D721Med (cell line): ENCODE measurements around the gene KLHL25.

Experiments used
- DNase-seq: peaks from one replicate; pipeline ENCODE4 v3.0.0; 2011; ENCODE audit warnings: low spot score; ENCODE audit not compliant: insufficient read length
- FAIRE-seq: peaks from 2 replicates; lab custom pipeline; 2011; peaks lifted over from hg19 to GRCh38; lab: Jason Lieb, UNC
- CTCF ChIP-seq: IDR thresholded peaks from 2 replicates; pipeline ENCODE4 v1.5.1; 2012; ENCODE audit warnings: mild to moderate bottlenecking, control low read depth; ENCODE audit not compliant: insufficient read depth; ENCODE audit errors: missing control alignments

The KLHL25 gene

DNA sequence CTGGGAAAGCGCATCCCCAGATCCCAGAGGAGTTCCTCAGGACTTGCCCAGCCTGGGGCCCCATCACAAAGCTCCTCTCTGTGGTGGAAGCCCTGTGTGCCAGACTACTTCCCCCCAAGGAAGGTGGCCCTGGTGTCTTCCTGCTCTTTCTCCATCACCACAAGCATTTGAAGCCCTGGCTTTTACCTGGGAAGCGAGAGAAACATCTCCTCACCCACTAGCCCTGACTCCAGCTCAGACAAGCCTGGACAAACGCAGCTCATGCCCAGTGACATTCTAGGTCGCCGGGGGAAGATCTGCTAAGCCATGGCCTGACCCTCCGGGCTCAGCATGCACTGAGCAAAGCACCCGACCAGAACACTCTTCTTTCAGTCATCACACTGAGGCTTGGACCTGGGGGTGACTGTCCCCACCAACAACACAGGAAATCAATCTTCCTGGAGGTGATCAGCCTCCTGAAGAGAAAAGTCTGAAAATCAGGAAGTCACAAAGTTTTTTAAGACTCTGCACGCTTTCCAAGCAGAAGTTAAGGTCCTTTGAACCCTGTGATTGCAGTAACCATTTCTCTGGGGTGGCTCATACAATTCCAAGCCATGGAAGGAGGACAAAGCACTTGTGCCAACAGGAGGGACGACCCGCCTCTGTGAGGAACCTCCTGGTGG is 40.8 kb downstream of the KLHL25 start:
- FAIRE-seq: no peak
- TF ChIP-seq CTCF: no peak
- DNase-seq: no peak

DNA sequence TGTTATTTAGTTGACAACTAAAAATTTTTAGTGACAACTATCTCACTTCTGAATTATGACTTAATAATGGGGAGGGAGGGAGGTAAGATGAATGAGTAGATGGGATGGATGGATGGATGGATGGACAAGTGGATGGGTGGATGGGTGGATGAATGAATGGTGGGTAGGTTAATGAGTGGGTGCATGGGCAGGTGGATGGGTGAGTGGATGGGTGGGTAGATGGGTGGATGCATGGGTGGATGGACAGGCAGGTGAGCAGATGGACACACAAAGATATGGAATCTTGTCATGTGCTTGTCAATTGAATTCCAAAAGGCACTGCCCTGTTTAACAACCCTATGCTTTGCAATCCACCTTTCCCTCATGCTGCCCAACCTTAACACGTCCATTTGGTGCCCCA is 41.5 kb downstream of the KLHL25 start:
- DNase-seq: no peak
- no peak for TF ChIP-seq CTCF
- FAIRE-seq: no peak

GRCh38 chr15:85752491-85752961 is 42.2 kb downstream of the KLHL25 start:
- TF ChIP-seq CTCF: no peak
- no peak for DNase-seq
- no peak for FAIRE-seq

GRCh38 chr15:85752124-85752475 is 42.6 kb downstream of the KLHL25 start:
- FAIRE-seq (no peak), DNase-seq (no peak)
- TF ChIP-seq CTCF: no peak

DNA sequence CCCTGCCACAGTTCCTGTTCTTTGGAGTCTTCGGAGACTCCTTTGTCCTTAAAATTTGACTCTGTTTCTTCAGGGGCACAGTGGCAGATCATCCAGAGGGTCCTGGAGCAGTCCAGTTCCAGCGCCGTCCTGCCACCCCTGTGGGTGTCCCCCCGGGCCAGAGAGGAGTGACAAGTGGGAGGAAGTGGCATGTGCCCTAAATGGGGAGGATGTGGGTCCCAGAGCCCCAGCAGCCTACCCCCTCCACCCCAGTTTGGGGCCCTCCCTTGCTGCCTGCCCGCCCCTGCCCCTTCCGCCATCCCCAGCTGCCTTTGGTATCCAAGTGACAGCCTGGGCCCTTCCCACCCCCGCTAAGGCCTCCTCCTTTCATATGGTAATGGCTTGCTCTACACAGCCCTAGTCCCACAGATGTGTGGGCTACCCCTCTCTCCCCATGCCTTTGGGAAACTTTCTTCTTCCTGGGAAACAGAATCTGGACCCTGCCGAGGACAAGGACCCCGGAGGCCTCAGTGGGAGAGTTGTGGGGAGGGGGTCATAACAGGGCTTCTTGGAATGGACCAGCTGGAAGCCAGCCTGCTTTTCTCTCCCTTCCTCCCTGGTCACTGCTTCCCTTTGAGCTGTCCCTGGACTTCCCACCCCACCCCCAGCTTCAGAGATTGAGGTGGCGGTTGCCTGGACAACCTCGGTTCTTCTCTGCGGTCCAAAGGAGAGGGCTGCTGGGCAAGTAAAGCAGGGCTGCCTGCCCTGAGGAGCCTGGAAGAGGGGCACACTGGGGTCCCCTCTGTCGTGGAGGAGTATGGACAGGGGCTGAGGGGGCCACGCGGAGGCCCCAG is 43.2 kb downstream of the KLHL25 start:
- no peak for TF ChIP-seq CTCF
- FAIRE-seq (no peak), DNase-seq (no peak)

- TF ChIP-seq CTCF: no peak
- no peak for FAIRE-seq
- DNase-seq: no peak
Measured at GRCh38 chr15:85750319-85751290, 44.1 kb downstream of the KLHL25 start.
